Stimulated activated CD4-positive, alpha-beta T cell treated with anti-CD3 and anti-CD28 coated beads, Interleukin-1b, Interleukin-23, amount 100 ng/mL, for 48 hours (primary cell): Measurements from ENCODE around the gene HDAC4.

ENCODE experiments used
- DNase-seq: peaks from one replicate; pipeline ENCODE4 v3.0.0-alpha.2; 2020

Gene HDAC4

DNA sequence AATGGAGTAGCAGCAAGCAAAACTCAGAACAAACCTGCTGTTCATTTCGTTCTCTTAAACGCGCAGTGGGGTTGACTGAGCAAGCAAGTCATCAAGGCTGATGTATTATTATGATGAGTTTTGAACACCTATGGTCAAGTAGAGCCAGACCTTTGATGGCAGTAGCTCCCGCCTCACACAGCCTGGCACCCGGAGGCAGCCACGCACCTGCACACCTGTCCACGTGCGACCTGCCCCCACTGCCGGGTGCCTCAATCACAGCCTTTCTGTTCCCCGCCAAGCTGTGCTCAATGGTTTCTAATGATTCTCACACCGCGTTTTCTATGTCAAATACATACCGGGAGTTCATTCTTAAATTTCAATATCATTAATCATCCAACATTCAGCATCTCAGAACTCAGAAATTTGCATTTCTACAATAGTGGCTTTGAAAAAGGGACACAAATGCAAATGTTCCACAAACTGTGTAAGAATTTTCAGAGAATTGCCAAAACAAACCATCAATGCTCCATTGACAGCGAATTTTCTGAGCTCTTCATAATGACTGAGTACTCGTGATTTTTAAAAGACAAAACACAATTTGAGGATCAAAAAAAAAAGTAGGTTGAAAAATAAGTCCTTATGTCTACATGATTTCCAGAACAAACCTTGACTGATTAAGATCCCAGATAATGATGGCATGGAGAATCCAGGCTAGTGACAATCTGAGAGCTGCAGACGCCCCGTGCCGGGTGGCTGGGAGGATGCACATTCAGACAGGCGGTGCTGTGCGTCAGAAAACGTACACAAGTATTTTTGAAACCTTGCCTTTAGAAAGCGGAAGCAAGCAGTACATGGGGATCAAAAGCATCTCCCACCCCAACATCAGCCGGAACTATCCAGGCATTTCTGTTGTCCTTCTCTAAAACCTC is 56.6 kb downstream of the HDAC4 start:
- DNase-seq: no peak

DNA sequence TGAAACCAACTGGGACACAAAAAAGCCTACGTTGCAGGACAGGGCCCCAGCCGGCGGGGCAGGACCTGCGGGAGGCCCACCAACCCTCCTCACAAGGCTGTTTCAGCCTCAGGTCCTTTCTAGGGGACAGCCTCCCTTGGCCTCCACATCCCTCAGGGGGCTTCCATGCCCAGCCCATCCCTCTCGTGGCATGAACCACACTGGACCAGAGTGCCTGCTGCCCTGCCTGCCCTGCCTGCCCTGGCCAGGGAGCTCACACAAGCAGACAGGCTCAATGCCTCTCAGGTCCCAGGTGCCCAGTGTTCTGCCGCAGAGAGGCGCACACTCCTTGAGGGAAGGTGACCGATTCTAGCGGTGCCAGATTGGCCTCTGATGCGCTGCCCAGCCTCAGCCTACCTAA is 57.4 kb downstream of the HDAC4 start:
- DNase-seq: no peak

DNA sequence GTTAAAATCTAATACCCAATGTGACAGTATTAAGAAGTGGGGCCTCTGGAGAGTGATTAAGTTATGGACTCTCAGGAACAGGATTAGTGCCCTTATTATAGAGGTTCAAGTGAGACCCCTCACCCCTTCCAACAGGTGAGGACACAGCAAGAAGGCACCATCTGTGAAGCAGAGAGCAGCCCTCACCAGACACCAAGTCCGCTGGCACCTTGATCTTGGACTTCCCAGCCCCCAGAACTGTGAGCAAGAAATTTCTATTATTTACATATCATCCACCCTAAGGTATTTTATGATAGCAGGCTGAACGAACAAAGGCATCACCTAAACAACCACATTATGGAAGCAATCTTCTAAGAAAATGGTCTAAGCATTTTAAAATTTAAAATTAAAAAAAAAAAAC is 59.0 kb downstream of the HDAC4 start:
- DNase-seq: no peak

DNA sequence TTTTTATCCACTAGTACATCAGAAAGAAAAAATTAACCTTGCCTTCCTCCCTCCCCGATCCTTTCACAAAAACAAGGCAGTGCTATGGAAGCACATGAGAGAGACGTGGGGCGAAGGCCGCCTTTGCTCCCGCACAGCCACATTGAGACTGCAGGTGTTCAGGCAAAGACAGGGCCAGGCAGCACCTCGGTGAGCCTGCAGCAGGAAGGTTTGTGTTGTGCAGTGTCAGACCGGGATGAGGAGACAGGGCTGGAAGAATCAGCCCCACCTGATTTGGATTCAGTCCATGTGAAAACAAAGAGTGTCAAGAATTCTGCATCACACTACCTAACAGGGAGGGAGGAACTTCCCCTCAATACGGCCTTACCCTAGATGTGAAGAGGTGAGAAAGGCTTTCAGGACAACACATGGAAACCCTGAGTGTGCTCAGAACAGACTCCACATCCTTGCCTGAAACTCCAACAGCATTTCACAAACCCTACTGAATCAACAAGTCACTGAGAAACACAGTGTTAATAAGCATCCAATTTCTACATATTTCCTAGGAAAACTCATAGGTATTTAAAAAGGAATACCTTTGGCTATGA is 59.6 kb downstream of the HDAC4 start:
- DNase-seq: no peak

DNA sequence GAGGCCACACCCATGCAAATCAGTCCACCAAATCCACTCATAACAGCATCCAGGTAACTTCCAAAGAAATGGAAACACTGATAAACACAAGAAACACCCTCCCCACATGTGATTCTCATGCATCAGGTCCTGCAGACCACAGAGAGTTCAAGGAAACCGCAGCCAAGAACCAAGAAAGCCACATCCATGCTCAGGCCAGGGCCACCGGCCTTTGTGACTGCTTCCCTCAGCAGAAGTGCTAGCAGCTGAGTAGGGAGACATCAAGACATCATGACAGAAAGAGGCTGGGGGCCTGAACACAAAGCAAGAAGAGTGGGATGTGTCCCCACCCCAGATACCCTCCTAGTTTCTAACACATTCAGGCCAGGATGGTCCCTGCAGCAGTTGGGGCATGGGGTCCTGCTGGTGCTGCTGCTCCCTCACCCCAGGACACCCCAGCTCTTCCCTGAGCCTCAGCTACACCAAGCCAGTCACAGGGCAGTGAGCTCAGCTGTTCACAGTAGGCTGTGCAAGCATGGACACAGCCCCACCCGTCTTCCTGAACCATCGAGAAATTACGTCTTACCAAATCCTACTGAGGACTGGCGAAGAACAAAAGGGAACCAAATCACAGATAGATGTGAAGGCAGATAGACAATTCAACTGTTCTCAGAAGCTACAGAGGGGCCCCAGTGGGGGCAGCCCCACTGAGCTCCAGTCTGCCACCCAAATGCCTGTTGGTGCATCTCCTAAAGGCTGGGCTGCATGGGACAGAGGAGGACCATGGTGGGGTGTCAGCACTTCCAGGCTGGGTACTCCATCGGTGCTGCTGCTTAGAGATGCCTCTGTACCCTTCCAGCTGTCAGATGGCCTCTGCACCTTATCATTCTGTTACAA is 60.9 kb downstream of the HDAC4 start:
- peak; percentile 56 for DNase-seq

DNA sequence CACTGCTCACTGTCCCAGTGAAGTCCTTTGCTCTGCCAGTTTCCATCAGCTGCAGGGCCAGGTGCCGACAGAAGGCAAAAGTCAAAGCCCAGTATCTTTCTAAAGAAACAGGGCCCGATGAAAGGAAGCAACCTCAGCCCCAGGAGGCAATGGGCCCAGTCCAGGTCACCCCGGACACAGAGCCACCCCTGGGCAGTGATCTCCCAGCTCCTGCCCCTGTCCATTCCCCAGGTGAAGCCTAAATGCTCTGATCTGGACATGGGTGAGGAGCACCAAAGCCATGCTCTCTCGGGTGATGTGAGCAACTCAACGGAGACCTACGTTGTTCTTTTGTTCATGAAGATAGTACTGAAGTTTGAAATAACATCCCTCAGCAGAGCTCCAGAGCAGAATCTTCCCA is 61.6 kb downstream of the HDAC4 start:
- no peak for DNase-seq

DNA sequence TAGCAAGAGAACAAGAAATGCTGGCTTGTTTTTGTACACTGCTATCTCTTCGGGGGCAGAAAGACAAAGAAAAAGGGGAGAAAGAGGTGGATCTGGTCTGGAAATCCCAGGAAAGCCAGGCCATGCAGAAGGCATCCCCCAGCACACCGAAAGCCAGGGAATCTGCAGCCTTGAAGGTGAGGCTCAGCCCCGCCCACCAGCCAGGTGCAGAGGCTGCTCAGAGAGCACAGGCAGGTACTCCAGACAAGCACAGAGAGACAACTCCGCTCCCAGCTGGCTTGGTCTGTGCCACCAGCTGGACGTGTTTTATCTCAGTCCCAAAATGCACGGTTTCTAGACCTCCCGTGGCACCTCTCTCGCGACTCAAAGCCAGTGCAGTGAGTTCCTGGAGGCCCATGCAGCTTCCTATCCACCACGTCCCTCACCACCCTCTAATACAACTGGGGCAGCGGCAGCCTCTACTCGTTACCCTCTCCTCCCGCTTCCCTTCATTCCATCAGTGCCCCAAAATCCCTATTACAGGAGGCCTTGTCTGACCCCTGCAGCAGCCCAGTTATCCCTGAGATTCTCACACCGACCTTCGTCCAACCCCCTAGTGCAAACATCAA is 62.8 kb downstream of the HDAC4 start:
- DNase-seq: no peak

DNA sequence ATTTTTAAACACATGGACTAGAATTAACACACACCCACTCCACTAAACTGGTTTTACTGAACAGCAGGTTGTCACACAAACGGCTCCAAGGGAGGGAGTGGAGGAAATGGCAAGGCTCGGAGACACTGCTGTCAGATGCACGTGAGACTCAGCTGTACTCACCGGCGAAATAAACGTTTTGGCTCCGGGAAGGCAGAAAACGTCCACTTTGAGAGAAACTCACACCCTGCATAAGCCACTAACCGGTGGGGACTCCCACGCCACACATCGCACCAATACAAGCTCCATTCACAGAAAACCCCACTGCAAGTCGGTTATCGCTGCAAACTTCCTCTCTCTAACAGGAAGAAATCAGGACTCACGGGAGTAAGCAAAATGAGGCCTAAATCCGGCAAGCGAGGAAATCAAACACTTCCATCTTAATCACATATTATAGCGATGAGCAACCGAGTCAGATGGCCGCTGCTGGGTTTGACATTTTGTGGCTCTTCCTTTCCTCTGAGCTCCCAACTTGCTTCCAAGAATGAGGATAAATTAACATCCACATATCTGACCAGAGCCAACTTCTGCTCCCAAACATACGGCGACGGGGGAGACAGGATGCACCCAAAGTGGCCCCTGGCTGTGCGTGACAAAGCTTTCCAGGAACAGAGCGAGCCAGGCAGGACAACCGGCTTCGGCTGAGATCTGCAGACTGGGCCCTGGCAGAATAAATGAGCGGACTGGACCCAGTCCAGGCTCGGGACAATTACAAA is 63.5 kb downstream of the HDAC4 start:
- no peak for DNase-seq

DNA sequence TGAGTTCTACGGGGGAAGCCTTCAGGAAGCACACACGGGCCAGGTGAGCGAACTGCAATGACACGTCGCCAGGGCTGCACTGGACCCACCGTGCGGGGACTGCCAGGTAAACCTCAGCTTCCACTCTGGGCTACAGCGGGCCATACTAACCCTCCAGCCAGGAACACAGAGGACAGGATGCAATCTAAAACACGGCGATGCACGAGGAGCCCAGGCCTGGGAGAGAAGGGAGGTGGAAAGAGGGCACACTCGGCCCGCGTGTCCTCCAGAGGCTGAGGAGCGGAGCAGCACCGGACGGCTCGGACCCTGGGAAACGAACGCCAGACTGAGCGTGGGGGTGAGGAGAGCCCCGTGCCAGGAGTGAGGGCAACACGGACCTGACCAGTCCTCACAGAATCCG is 69.3 kb downstream of the HDAC4 start:
- no peak for DNase-seq

DNA sequence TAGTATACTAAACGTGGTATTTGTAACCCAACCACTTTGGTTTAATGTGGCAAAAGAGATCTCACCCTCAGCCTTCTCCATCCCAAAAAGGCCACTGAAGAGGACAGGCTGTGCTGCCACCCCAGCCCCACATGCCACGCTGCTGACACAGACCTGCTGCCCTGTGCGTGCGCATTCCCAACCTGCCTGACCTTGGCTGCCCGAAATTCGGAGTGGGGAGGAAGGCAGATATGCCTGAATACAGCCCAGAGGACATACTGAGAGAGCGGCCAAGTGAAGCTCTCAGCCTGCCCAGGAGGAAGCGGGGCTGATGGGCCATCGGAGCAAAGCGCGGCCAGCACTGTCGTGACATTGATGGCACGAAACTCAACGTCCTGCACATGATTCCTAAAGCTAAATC is 70.0 kb downstream of the HDAC4 start:
- DNase-seq: no peak

DNA sequence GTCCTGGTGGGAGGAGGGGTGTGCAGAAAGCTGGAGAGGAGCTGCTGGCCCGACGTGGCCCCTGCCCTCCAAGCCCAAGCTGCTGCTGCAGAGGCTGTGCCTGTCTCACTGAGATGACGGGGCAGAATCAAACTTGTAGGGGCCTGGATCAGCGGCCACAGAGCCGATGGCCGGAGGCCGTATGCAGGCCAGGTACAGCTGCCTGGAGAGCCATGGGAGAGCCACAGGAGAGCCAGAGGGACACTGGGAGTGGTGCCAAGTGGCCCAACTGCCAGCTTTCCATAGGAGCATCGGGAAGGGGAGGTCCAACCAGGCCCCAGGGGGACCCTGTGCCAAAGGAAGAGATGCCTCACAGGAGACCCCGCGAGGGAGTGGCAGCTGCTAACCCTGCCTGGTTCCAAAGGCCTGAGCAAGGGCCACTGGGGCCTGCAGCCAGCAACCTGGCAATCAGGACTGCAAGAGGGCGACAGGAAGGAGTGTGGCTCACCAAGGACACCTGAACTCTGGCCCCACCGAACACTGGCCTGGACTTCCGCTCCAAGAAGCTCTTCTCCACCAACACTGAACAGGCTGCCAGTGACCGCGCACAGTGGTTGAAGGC is 70.7 kb downstream of the HDAC4 start:
- no peak for DNase-seq

DNA sequence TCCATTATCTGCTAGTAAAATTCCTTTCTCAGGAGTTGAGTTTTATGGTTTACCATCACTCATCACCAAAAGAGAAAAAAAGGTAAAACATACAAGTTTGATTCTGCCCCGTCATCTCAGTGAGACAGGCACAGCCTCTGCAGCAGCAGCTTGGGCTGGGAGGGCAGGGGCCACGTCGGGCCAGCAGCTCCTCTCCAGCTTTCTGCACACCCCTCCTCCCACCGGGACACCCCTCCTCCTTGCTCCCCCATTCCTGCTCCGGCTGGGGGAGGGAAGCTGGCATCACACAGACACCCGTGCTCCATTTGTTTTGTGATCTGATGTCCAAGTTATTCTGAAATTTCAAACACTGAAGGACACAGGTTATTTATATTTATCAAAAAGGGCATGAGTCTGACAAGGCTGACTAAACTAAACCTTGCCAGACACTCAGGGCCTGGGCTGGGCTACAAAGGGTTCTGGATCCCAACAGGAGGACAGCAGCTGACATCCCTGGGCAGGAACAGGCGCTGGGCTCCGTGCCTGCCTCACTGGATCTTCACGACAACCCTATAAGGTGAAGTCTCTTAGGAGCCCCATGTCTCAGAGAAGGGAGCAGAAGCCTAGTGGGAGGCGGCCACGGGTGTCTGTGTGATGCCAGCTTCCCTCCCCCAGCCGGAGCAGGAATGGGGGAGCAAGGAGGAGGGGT is 71.4 kb downstream of the HDAC4 start:
- DNase-seq: no peak

DNA sequence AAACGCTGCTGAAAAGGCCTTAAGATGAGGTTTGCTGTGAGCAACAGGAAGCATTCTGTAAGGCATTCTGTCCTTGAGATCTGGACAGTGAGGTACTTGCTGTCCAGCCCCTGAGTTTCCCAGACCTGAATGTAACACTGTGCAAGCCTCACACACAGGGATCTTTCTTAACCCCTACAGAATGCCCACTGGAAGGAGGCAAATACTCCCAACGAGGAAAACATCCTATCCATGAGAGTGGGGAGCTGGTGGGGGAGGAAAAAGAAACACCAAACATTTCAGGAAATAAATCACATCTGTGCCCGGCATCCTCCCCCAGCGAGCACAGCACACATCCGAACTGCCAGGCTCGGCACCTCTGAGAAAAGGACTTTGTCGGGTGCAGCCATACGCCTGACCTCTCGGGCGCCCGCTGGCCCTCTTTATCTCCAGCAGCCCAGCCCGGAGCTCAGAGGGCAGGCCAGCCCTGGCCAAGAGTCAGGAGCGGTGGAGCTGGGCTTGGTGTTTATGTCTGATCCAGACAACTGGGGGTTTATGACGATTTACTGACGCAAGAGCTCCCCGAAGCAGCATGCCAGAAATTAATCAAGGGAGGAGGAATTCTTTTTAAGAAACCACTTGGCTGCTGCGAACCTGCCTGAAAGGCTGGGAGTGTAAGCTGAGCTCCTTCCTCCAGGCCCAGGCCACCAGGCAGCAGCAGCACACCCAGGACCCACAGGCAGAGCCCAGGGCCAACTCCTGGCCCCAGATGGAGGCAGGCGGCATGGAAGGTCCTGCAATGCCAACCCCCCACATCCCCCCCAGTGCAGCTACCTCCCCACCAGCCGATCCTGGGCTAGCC is 72.2 kb downstream of the HDAC4 start:
- no peak for DNase-seq

DNA sequence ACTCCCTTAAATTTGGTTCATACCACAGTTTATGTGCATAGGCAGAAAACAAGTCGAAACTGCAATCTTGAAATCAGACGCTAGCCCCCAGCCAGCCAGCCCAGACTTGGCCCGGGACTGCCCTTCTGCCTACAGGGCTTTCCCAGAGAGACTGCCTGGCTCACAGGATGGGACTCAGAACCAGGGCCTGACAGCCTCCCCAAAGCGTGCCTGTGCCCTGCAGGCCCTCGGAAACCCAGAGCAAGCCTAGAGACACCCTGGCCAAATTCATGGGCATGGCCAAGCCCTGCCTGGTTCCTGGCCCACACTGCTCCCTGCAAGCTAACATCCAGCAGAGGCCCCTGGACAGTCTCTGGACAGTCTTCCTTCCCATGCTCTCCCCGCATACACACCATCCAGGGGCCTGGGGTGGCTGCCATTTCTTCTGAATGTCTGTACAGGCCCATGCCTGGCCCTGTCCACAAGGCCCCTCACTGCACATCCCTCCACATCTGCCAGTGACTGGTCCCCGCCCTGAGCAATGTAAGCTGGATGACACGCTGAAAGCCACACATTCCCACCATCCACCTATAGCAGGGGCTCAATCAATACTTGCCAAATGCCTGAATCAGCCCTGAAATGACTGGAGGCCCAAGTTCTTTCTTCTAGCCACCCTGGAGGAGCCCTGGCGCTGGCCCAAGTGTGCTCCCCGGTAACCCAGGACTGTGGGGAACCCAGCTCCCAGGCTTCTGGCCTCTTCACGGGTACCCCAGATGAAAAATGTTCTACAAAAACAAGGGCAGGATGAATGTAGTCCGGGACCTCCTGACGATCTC is 73.1 kb downstream of the HDAC4 start:
- peak; percentile 33 for DNase-seq

DNA sequence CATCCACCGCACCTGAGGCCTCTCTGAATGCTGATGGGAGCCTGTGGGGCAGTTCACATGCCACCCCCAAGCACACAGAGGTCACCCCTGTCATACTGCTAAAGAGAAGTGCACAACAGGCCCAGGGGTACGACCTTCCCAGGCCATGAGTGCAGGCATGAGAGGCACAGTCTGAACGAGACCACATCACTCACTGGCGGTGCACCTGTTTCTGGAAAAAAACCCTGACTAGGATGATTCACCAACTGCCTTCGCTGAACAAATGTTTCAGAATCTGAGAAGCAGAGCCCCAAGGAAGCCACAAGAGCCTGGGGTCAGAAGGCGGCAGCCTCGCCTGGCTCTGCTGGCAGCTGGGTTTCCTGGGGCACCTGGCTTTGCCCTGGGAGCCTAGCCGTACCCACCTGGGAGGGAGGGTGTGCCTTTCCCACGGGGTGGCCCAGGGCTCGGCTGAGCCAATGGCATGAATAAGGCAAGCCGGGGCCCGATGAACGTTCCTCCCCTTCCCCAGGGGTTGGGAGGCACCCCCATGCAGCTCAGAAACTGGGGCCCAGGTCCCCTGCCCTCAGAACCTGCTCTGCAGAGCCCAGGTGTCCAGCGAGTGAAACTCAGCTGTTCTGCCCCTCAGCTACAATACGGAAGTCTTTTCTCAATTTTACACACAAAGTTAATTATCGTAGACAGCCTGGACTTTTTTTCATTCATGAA is 73.8 kb downstream of the HDAC4 start:
- DNase-seq: peak; percentile 83

DNA sequence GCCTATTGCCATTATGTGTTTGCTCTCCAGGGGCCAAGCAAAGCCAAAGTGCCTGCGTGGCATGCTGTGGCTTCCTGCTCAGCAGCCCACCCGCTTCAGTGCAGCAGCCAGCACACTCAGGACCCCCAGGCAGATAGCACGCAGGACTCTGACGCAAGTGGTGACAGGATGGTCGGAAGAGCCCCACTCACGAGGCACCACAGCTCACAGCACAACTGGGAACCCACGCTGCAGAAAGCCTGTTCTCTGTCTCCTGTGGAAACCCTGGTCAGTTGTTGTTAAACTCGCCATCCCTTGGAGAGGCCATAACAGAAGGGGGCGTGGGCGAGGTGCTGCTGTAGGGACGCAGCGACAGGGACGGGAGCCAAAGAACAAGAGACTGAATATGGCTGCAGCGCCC is 76.4 kb downstream of the HDAC4 start:
- no peak for DNase-seq

DNA sequence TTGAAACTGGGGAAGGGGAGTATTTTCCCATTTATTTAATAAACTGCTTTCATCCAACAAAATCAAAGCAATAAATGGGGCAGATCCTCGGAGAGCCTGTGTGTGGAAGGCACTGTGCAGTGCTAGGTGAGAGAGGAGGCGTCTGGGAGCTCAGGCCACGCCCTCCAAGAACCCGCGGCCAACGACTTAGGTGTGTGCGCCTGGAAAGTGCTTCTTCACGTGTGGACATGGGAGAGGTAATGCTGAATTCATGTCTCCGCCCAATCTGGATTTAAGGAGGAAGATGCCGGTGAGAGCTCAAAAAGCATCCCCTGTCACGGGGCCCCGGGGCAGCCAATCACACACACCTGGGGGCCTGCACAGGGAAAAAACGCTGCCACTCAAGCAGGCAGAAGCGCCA is 77.4 kb downstream of the HDAC4 start:
- no peak for DNase-seq

DNA sequence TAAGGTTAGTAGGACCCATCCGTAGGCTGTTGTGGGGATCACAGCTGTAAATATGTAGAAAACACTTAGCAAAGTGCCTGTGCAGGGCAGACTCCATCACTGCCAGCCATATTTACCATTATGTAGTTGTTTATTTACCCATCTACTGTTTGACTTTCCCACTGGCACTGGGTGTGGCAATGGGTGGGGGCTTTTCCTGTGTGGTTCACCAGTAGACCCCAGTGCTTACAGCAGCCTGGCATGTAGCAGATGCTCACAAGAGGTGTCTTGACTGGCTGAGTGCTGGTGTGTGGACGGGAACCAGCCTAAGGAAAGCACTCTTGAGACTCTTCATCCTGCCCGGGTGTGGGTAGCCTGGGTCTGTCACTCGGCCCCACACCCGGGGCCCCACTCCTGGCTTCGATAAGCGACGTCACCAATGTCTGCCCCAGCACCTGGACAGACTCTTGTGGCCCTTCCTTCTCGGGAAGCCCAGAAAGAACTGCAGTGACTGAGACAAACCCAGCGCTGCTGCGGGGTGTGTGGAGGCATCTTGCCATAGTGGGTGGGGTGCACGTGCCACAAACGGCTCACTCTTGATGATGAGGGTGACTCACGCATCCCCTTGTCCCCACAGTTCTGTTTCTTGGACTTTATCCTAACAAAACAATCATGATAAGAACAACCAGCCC is 78.3 kb downstream of the HDAC4 start:
- peak; percentile 24 for DNase-seq
